ENCODE measurements around the gene APPL2. TPM values are rescaled to one million over a fixed set of nuclear protein-coding genes. Genes with fewer than 3 reads are reported as not detected.

Gene APPL2
- polyA plus RNA-seq, 1 experiment = 50.1 TPM

DNA sequence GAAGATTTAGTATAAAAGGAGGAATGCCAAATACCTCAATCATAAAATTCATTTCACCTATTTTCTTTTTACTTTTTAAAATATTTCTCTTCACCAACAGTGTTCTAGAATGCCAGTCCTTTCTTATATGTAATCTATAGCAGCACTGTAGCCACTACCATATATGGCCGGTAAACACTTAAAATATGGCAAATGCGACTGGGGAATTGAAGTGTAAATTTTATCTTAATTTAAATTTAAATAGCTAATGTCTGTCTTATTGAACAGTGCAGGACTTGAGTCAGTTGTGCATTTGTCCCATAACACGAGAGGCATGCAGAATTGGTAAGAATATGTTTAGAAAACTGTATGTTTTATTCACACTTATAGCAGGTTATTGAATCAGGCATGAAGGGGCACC, 78.4 kb downstream of the APPL2 start:
- no peaks in the 10 kb centered on the region for H3K27me3 ChIP-seq (ENCODE audit: control insufficient read depth, insufficient read depth, low read length)
- no peak for DNase-seq (ENCODE audit: low read depth, low spot score)
- H3K27ac ChIP-seq (ENCODE audit: low read depth, low read length) = no peak overlapping the region
- TF ChIP-seq, protein P1, sequence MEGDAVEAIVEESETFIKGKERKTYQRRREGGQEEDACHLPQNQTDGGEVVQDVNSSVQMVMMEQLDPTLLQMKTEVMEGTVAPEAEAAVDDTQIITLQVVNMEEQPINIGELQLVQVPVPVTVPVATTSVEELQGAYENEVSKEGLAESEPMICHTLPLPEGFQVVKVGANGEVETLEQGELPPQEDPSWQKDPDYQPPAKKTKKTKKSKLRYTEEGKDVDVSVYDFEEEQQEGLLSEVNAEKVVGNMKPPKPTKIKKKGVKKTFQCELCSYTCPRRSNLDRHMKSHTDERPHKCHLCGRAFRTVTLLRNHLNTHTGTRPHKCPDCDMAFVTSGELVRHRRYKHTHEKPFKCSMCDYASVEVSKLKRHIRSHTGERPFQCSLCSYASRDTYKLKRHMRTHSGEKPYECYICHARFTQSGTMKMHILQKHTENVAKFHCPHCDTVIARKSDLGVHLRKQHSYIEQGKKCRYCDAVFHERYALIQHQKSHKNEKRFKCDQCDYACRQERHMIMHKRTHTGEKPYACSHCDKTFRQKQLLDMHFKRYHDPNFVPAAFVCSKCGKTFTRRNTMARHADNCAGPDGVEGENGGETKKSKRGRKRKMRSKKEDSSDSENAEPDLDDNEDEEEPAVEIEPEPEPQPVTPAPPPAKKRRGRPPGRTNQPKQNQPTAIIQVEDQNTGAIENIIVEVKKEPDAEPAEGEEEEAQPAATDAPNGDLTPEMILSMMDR (IDR thresholded peaks at IDR 0.05; ENCODE audit: low read depth, low read length) = no peak
- ChIA-PET CTCF (no interaction called here), POLR2A (no interaction called here)
- no peak overlapping the region for H3K4me3 ChIP-seq (ENCODE audit: low read depth, low read length)
- no peaks in the 10 kb centered on the region for H3K9me3 ChIP-seq (ENCODE audit: control insufficient read depth, insufficient read depth, low read length)

DNA sequence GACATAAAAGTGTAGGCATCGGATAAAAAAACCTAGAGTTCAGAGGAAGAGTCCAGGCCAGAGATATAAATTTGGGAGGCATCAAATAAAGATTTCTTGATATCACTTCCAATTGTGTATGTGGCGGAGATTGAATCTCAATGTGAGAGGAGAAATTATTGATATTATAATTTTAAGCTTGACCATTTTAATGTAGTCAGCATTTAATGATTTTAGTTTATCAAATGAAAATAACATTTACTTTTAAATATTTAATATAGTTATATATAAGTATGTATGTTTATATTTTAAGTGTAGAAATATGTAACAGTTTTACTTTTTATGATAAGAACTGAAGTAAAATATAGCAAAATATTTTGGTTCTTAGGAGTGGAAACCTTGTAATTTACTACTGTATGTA, 79.7 kb downstream of the APPL2 start:
- no peak for DNase-seq (ENCODE audit: low read depth, low spot score)
- H3K9me3 ChIP-seq (ENCODE audit: control insufficient read depth, insufficient read depth, low read length) = no peaks in the 10 kb centered on the region
- POLR2A ChIA-PET = no interaction called here
- CTCF ChIA-PET = interaction anchor here (0.6 kb wide), 1 partner anchor 139 kb away, joined by 3 read pairs; no protein-coding TSS in a partner anchor
- no peaks in the 10 kb centered on the region for H3K27me3 ChIP-seq (ENCODE audit: control insufficient read depth, insufficient read depth, low read length)
- no peak overlapping the region for H3K4me3 ChIP-seq (ENCODE audit: low read depth, low read length)
- H3K27ac ChIP-seq (ENCODE audit: low read depth, low read length) = no peak overlapping the region
- TF ChIP-seq, protein P1 (IDR thresholded peaks at IDR 0.05; ENCODE audit: low read depth, low read length) = no peak

DNA sequence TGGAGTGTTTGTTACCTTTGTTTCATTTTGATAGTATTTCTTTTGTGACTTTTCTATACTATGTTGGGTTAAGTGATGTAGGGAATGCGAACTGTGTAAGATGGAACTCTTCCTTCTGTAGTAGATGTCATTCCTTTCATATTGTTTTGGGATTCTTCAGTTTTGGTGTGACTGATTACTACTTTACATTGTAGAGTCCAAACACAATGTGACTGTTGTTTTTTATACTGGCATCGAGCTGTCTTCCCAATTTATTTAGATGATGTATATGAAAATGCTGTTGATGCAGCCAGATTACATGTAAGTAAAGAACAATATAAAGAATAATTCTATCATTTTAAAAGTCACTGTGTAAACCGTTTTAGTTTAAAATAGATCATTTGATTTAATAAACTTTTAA, 93.7 kb downstream of the APPL2 start:
- CTCF ChIA-PET = no interaction called here
- Histone ChIP-seq H3K27ac (ENCODE audit: low read depth, low read length) (no peak overlapping the region), H3K9me3 (ENCODE audit: control insufficient read depth, insufficient read depth, low read length) (no peaks in the 10 kb centered on the region), H3K27me3 (ENCODE audit: control insufficient read depth, insufficient read depth, low read length) (no peaks in the 10 kb centered on the region), H3K4me3 (ENCODE audit: low read depth, low read length) (no peak overlapping the region)
- TF ChIP-seq, protein P1 (IDR thresholded peaks at IDR 0.05; ENCODE audit: low read depth, low read length) = no peak
- no peak for DNase-seq (ENCODE audit: low read depth, low spot score)
- POLR2A ChIA-PET = no interaction called here

DNA sequence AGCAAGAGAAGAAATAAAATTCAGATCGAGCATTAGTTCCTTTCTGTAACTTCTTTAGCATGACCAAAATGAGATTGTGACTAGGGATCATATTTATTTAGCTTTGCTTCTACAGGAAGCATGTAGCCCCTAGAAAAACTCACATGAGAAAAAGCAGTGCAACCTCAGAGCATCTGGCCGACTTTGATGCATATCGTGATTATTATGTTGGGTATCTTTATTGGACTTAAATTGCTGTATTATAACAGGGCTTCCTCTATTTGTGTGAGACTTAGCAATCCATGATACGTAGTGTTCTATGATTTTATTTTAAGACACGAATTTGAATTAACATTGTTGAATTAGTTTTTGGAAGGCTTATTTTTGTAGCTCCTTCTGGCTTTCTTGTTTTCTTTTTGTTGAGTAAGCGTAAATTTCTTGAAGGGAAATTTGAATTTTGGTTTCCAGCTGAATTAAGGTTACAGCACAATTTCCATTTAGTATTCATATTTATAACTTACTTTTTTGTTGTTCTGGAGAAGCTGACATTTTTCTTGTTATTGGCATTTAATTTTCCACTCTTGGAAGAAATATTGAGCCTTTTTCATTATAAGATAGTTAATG, 94.6 kb downstream of the APPL2 start:
- CTCF ChIA-PET = no interaction called here
- Histone ChIP-seq H3K4me3 (ENCODE audit: low read depth, low read length) (no peak overlapping the region), H3K27ac (ENCODE audit: low read depth, low read length) (no peak overlapping the region), H3K27me3 (ENCODE audit: control insufficient read depth, insufficient read depth, low read length) (no peaks in the 10 kb centered on the region), H3K9me3 (ENCODE audit: control insufficient read depth, insufficient read depth, low read length) (no peaks in the 10 kb centered on the region)
- TF ChIP-seq, protein P1 (IDR thresholded peaks at IDR 0.05; ENCODE audit: low read depth, low read length) = no peak
- no peak for DNase-seq (ENCODE audit: low read depth, low spot score)
- POLR2A ChIA-PET = no interaction called here

DNA sequence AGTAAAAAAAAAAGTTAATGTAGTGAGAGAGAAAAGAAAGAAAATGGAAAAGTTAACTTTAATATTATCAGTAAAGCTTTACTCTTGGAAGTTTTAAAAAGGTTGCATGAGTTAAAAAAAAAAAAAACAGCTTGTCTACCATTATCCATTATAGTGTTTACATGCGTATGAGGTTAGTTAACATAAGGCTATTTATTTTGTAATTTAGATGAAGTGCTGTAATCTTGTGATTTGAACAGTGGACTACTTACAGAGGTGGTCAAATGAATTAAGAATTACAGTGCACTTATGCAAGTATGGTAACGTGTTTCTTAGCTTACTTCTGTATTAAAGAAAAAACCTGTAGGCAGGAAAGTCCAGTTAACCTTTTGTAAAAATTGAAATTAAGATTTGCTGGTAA, 97.7 kb downstream of the APPL2 start:
- no peak for DNase-seq (ENCODE audit: low read depth, low spot score)
- H3K27me3 ChIP-seq (ENCODE audit: control insufficient read depth, insufficient read depth, low read length) = no peaks in the 10 kb centered on the region
- ChIA-PET CTCF (interaction anchor here (1.6 kb wide), 1 partner anchor 245 kb away, joined by 3 read pairs; no protein-coding TSS in a partner anchor), POLR2A (interaction anchor here (0.5 kb wide), 1 partner anchor 1113 kb away, joined by 4 read pairs; no protein-coding TSS in a partner anchor)
- TF ChIP-seq, protein P1 (IDR thresholded peaks at IDR 0.05; ENCODE audit: low read depth, low read length) = no peak
- no peaks in the 10 kb centered on the region for H3K9me3 ChIP-seq (ENCODE audit: control insufficient read depth, insufficient read depth, low read length)
- no peak overlapping the region for H3K27ac ChIP-seq (ENCODE audit: low read depth, low read length)
- no peak overlapping the region for H3K4me3 ChIP-seq (ENCODE audit: low read depth, low read length)

Other genes with a start within 250 kb of the APPL2 start
- 8.0 and 9.5 TPM in 2 replicates for gene NOPCHAP1, start 249.9 kb downstream of the APPL2 start, polyA plus RNA-seq (2011; rRNA removed)
- 90.5 and 116 TPM in 2 replicates for gene ALDH1L2, start 151.7 kb downstream of the APPL2 start, polyA plus RNA-seq (2011; rRNA removed)
- gene WASHC4, start 128.4 kb downstream of the APPL2 start, polyA plus RNA-seq (2011; rRNA removed) = 33.8 and 59.4 TPM in 2 replicates
- 252 and 350 TPM in 2 replicates for gene C12orf75, start 94.5 kb upstream of the APPL2 start, polyA plus RNA-seq (2011; rRNA removed)

All from AG04450 (cell line).